H1 (cell line): ENCODE measurements around the gene SNX19.

ENCODE experiments used
- CREB1 ChIP-seq: IDR thresholded peaks from 2 replicates; pipeline ENCODE4 v1.6.1; 2012; ENCODE audit warnings: inconsistent platforms
- PHF8 ChIP-seq: fragments of 200-600 bp; sonication (generic); conservative IDR thresholded peaks from 2 replicates; pipeline ENCODE4 v1.7.1; 2012; ENCODE audit warnings: low read depth, mild to moderate bottlenecking, inconsistent platforms, low read length, moderate library complexity
- POLR2AphosphoS5 ChIP-seq: IDR thresholded peaks from 2 replicates; pipeline ENCODE4 v1.6.1; 2011; ENCODE audit warnings: low read depth, low read length
- RFX5 ChIP-seq: IDR thresholded peaks from 2 replicates; pipeline ENCODE4 v1.6.1; 2011; ENCODE audit warnings: low read depth, low read length, improper control_type of control experiment, borderline replicate concordance
- RXRA ChIP-seq: IDR thresholded peaks from 2 replicates; pipeline ENCODE4 v1.6.1; 2011; ENCODE audit warnings: low read depth, mild to moderate bottlenecking, low read length, moderate library complexity; ENCODE audit not compliant: insufficient read depth
- TBP ChIP-seq: IDR thresholded peaks from 2 replicates; pipeline ENCODE4 v1.6.1; 2011; ENCODE audit warnings: low read depth, low read length, improper control_type of control experiment
- TF ChIP-seq, protein P1 (sequence below), 3 experiments: IDR thresholded peaks; 1 replicate in 2 of 3; 2 replicates in 1 of 3; pipeline versions ENCODE4 v1.5.1 to v1.6.1; 2011; ENCODE audit warnings: low read length in 3 of 3, mild to moderate bottlenecking in 3 of 3, inconsistent platforms in 2 of 3, low read depth in 1 of 3, moderate library complexity in 1 of 3; ENCODE audit not compliant: insufficient read depth in 1 of 3; ENCODE audit errors: control extremely low read depth in 1 of 3
- TF ChIP-seq, protein P2 (sequence below): IDR thresholded peaks from 2 replicates; pipeline ENCODE4 v1.6.1; 2012; ENCODE audit warnings: inconsistent platforms

DNA sequence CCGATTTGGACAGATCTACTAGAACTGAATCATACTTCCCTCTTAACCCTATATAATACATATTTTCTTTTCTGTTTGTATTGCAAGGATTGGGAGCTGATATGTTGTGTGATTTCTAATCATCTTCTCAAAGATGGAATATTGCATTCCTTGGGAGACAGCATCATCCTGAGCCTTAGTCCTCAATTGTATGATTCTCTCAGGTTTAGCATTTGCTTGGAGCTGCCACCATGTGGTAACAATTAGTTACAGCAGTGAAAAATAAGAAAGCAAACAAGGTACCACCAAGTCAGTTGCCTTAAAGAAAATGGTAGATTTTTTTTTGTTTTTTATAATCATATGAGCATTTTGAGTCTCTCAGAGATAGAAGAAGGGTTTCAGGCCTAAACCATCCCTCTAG lies 11.9 kb downstream of the SNX19 start:
- TF ChIP-seq, protein P1, sequence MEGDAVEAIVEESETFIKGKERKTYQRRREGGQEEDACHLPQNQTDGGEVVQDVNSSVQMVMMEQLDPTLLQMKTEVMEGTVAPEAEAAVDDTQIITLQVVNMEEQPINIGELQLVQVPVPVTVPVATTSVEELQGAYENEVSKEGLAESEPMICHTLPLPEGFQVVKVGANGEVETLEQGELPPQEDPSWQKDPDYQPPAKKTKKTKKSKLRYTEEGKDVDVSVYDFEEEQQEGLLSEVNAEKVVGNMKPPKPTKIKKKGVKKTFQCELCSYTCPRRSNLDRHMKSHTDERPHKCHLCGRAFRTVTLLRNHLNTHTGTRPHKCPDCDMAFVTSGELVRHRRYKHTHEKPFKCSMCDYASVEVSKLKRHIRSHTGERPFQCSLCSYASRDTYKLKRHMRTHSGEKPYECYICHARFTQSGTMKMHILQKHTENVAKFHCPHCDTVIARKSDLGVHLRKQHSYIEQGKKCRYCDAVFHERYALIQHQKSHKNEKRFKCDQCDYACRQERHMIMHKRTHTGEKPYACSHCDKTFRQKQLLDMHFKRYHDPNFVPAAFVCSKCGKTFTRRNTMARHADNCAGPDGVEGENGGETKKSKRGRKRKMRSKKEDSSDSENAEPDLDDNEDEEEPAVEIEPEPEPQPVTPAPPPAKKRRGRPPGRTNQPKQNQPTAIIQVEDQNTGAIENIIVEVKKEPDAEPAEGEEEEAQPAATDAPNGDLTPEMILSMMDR (IDR thresholded peaks at IDR 0.05; ENCODE audit: control extremely low read depth in 1 of 3, insufficient read depth in 1 of 3, low read depth in 1 of 3, low read length in 3 of 3): peak in 2 of 3 experiments; percentile 24 to 45; a peak in 2 of 4 replicates
- no peak for TF ChIP-seq POLR2AphosphoS5
- no peak for TF ChIP-seq RXRA
- no peak for TF ChIP-seq RFX5
- no peak for TF ChIP-seq PHF8
- TF ChIP-seq CREB1: no peak
- TF ChIP-seq TBP: no peak
- TF ChIP-seq, protein P2, sequence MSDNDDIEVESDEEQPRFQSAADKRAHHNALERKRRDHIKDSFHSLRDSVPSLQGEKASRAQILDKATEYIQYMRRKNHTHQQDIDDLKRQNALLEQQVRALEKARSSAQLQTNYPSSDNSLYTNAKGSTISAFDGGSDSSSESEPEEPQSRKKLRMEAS: no peak
